Measurements from ENCODE around the gene IKZF3. TPM values are rescaled to one million over a fixed set of nuclear protein-coding genes. Genes with fewer than 3 reads are reported as not detected.
"Not testable (repeated sequence)": the region's sequence is repeated elsewhere in the genome, so short reads cannot be mapped to it uniquely, and the experiment has no call there.

The IKZF3 gene
- total RNA-seq, 2 donors from 2014 or later = 1.0 to 1.7 TPM

GRCh38 chr17:39714234-39714633, 149.9 kb downstream of the IKZF3 start:
- intact Hi-C loops (cut with DNase I) = no loop called here

GRCh38 chr17:39711851-39712250, 152.3 kb downstream of the IKZF3 start:
- intact Hi-C loops (cut with DNase I) = no loop called here
- ATAC-seq (no peak), DNase-seq (no peak)

More at GRCh38 chr17:39714234-39714633, 149.9 kb downstream of the IKZF3 start:
- ATAC-seq = no peak
- DNase-seq = no peak

- ATAC-seq; DNase-seq; intact Hi-C loops (cut with DNase I): not testable (repeated sequence)
Observed at GRCh38 chr17:39711071-39711470, 153.0 kb downstream of the IKZF3 start.

GRCh38 chr17:39709998-39710964, 153.8 kb downstream of the IKZF3 start:
- intact Hi-C loops (cut with DNase I) = no loop called here
- no peak for DNase-seq
- ATAC-seq = no peak

GRCh38 chr17:39709319-39709997, 154.7 kb downstream of the IKZF3 start:
- no peak for DNase-seq
- ATAC-seq = no peak
- intact Hi-C loops (cut with DNase I) = no loop called here

Small RNA genes lying within 50 kb of the gene (microRNA-seq; reads per million reads assigned to microRNA genes)
- 1.0 to 1.9 reads per million in 2 donors for gene MIR4728

Other genes starting within 250 kb of the IKZF3 start
- gene PPP1R1B, start 237.4 kb downstream of the IKZF3 start, total RNA-seq = 1 to 10 TPM; 4.0 to 5.3 TPM
- 10 to 100 TPM; 22.8 to 24.8 TPM for gene STARD3, start 227.2 kb downstream of the IKZF3 start, total RNA-seq
- 1,000 to 10,000 TPM; 1,910 to 2,797 TPM for gene TCAP, start 199.0 kb downstream of the IKZF3 start, total RNA-seq
- gene PNMT, start 195.9 kb downstream of the IKZF3 start, total RNA-seq = 10 to 100 TPM in 1 of 2 donors, 1 to 10 TPM in 1; 9.7 to 11.2 TPM
- gene PGAP3, start 176.3 kb downstream of the IKZF3 start, total RNA-seq = 10 to 100 TPM in 1 of 2 donors, 1 to 10 TPM in 1; 9.7 to 18.1 TPM
- 10 to 100 TPM; 72.7 to 78.5 TPM for gene ERBB2, start 164.2 kb downstream of the IKZF3 start, total RNA-seq
- gene MIEN1, start 133.8 kb downstream of the IKZF3 start, total RNA-seq = 10 to 100 TPM; 48.7 to 55.3 TPM
- gene GRB7, start 126.4 kb downstream of the IKZF3 start, total RNA-seq = 1 to 10 TPM; 1.3 to 2.5 TPM
- gene ZPBP2, start 3.9 kb upstream of the IKZF3 start, total RNA-seq = not detected
- gene GSDMB, start 54.3 kb upstream of the IKZF3 start, total RNA-seq = 1 to 10 TPM; 2.4 to 4.2 TPM
- 10 to 100 TPM; 39.7 to 50.4 TPM for gene ORMDL3, start 63.3 kb upstream of the IKZF3 start, total RNA-seq
- gene LRRC3C, start 63.4 kb upstream of the IKZF3 start, total RNA-seq = not detected
- 1 to 10 TPM; 1.3 TPM for gene GSDMA, start 98.7 kb upstream of the IKZF3 start, total RNA-seq
- 10 to 100 TPM; 69.0 to 92.8 TPM for gene PSMD3, start 116.5 kb upstream of the IKZF3 start, total RNA-seq
- 1 to 10 TPM in 1 of 2 donors, not detected in 1; 1.2 TPM for gene CSF3, start 151.1 kb upstream of the IKZF3 start, total RNA-seq
- gene MED24, start 190.1 kb upstream of the IKZF3 start, total RNA-seq = 10 to 100 TPM; 44.0 to 56.4 TPM
- 10 to 100 TPM; 54.4 to 77.9 TPM for gene THRA, start 198.7 kb upstream of the IKZF3 start, total RNA-seq
- 10 to 100 TPM; 17.1 to 19.5 TPM for gene NR1D1, start 236.3 kb upstream of the IKZF3 start, total RNA-seq